ENCODE results near the gene LHFPL3.

Gene LHFPL3

DNA sequence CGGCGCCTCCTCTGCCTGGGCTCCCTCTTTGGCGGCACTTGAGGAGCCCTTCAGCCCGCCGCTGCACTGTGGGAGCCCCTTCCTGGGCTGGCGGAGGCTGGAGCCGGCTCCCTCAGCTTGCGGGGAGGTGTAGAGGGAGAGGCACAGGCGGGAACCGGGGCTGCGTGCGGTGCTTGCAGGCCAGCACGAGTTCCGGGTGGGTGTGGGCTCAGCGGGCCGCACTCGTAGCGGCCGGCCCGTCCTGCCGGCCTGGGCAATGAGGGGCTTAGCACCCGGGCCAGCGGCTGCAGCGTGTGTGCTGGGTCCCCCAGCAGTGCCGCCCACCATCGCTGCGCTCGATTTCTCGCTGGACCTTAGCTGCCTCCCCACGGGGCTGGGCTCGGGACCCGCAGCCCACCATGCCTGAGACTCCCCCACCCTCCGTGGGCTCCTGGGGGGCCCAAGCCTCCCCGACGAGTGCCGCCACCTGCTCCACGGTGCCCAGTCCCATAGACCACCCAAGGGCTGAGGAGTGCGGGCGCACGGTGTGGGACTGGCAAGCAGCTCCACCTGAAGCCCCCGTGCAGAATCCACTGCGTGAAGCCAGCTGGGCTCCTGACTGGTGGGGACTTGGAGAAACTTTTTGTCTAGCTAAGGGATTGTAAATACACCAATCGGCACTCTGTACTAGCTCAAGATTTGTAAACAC lies 611.8 kb downstream of the LHFPL3 start:
- no peak for DNase-seq

GRCh38 chr7:104943502-104944343 lies 615.3 kb downstream of the LHFPL3 start:
- DNase-seq: peak; percentile 99

DNA sequence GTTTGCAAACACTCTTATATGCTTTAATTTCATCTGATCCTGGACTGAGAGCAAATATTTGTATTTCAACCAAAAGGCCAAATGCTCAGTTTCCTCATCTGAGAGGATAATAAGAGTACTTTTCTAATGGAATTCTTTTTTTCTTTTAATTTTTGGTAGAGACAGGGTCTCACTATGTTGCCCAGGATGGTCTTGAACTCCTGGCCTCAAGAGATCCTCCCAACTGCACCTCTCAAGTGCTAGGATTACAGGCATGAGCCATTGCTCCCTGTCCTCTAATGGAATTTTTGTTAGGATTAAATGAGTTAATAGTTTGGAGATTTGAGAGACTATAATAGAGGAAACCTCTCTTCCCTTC lies 617.2 kb downstream of the LHFPL3 start:
- no peak for DNase-seq

- DNase-seq: no peak
Observed at GRCh38 chr7:104946338-104946737, 617.9 kb downstream of the LHFPL3 start.

GRCh38 chr7:104950006-104950405 lies 621.6 kb downstream of the LHFPL3 start:
- DNase-seq: no peak

DNA sequence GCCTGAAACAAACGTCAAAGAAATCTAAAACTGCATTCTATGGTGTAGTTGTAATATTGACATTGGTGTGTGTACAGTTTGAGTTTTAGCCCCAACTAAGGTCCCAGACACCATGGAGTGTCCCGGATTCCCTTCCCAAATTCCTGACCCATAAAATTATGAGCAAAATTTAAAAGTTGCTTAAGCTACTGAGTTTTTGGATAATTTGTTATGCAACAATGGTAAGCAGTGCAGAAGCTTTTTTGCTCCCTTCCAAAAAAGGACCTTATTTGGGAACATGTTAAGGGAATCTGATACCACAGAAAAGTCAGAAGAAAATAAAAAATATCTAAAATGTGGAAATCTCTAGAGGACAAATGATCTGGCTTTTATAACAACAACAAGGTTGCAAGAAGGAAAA lies 622.4 kb downstream of the LHFPL3 start:
- DNase-seq: no peak

GRCh38 chr7:104951546-104951945 lies 623.1 kb downstream of the LHFPL3 start:
- DNase-seq: no peak

DNA sequence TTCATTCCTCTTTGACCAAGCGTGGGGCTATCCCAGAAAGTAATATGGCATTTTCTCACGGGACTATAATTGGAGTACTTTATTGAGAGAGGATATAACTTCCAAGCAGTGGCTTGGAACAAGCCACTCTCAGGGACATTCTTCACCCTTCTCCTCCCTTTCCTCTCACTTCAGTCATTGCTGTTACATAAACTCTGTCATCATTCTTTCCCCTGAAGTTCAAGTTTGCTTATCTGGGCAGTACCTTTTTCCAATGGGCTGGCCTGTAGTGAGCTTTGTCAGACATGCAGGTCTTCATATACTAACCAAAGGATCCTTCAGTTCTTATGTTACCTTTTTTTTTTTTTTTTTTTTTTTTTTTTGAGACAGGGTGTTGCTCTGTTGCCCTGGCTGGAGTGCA lies 626.9 kb downstream of the LHFPL3 start:
- no peak for DNase-seq
